ENCODE results near the gene CRHR1.
"Not testable (repeated sequence)": the region's sequence is repeated elsewhere in the genome, so short reads cannot be mapped to it uniquely, and the experiment has no call there.

The CRHR1 gene

DNA sequence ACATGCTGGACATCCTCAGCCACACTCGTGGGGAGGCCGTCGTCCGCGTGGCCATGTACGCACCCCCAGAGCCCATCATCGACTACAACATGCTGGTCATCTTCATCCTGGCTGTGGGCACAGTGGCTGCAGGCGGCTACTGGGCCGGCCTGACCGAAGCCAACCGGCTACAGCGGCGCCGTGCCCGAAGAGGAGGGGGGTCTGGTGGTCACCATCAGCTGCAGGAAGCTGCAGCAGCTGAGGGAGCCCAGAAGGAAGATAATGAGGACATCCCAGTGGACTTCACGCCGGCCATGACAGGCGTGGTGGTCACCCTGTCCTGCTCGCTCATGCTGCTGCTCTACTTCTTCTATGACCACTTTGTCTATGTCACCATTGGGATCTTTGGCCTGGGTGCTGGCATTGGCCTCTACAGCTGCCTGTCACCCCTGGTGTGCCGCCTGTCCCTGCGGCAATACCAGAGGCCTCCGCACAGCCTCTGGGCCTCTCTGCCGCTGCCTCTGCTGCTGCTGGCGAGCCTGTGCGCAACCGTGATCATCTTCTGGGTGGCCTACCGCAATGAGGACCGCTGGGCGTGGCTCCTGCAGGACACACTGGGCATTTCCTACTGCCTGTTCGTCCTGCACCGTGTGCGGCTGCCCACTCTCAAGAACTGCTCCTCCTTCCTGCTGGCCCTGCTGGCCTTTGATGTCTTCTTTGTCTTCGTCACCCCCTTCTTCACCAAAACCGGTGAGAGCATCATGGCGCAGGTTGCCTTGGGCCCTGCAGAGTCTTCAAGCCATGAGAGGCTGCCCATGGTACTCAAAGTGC, 61.5 kb downstream of the CRHR1 start:
- no peak for DNase-seq (ENCODE audit: low spot score)

DNA sequence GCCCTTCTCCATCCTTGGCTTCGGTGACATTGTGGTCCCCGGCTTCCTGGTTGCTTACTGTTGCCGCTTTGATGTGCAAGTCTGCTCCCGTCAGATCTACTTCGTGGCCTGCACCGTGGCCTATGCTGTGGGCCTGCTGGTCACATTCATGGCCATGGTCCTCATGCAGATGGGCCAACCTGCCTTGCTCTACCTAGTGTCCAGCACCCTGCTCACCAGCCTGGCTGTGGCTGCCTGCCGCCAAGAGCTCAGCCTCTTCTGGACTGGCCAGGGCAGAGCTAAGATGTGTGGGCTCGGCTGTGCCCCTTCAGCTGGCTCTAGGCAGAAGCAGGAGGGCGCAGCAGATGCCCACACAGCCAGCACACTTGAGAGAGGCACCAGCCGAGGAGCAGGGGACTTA, 62.1 kb downstream of the CRHR1 start:
- no peak for DNase-seq (ENCODE audit: low spot score)

DNA sequence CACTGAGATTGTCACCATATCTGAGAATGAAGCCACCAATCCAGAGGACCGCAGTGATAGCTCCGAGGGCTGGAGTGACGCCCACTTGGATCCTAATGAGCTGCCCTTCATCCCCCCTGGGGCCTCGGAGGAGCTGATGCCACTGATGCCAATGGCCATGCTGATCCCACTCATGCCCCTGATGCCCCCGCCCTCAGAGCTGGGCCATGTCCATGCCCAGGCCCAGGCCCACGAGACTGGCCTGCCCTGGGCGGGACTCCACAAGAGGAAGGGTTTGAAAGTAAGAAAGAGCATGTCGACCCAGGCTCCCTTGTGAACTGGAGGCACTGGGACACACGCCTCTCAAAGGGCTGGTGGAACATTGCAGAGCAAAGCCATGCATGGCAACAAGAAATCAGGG, 62.5 kb downstream of the CRHR1 start:
- DNase-seq (ENCODE audit: low spot score): no peak

DNA sequence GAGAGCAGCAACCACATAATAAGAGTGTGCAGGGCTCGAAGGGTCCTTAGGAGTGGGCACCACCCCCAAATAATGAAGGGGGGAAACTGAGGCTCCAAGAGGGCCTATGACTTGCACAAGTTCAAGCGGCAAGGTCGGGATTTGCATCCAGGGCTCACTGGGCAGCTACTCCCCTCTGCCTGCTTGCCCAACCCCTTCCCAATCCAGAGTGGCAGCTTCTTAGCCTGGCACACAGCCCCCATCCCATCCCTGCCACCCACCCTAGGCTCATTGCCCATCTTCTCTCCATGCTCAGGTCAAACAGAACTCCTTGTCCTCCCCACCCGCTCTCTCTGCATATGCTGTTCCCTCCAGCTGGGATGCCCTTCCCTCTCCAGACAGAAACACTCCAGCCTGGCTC, 63.0 kb downstream of the CRHR1 start:
- no peak for DNase-seq (ENCODE audit: low spot score)

DNA sequence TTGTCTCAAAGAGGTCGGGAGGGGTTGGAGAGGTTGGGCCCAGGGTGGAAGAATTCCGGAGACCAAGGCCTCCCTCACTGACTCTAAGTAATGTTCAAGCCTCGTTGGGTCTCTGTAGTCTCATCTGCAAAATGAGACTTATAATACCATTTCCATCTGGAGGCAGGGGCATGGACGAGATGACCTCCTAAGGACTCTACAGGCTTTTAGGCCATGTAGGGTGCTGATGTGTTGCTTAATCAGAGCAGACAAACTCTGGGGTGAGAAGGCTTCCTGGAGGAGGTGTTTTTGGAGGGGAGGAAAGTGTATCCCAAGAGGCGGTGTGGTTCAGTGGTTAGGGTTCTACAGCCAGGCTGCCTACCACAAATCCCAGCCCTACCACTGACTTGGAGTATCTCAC, 63.6 kb downstream of the CRHR1 start:
- DNase-seq (ENCODE audit: low spot score): no peak

DNA sequence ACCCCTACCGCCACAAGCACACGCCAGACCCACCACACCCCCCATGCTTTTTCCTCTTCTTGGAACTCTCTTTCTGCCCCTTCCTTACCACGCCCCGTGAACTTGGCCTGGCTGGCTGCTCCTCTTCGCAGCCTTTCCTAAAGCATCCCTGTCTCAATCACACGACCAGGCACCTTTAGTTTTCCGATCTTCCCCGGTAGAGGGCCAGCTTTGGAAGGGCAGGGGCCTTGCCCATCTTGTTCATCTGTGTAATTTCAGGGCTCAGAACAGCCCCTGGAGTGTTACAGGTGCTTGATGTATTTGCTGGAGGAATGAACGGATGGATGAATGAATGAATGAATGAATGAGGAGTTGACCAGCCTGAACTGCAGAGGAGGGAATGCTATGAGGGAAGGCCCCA, 64.3 kb downstream of the CRHR1 start:
- no peak for DNase-seq (ENCODE audit: low spot score)

DNA sequence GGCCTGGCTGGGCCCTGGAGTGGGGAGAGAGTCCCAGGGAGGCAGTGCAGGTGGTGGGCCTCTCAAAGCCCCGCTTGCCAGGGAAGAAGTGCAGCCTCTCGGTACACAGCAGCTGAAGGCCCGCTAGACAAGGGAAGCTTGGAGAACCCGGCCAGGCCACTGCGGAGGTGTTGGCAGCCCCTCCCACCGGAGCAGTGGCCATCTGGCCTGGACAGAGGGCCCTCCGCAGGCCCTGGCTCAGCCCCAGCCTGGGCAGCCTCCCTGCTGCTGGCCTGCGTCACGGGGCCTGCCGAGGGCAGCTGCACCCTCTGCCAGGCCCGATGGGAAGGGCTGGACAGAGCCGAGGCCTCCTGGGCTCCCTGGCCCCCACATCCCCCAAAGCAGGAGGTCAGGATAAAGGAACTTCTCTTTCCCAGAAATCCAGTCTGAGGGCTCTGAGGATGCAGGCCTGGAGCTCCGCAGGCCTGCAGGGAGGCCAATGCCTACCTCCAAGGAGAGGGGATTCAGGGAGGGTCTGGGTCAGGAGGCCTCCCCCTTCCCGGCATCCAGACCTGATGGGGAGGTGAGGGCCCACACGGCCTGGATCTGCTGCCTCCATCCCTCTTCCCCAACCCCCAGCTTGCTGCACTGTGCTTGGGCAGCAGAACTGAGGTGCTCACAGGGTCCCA, 64.9 kb downstream of the CRHR1 start:
- DNase-seq (ENCODE audit: low spot score): no peak

DNA sequence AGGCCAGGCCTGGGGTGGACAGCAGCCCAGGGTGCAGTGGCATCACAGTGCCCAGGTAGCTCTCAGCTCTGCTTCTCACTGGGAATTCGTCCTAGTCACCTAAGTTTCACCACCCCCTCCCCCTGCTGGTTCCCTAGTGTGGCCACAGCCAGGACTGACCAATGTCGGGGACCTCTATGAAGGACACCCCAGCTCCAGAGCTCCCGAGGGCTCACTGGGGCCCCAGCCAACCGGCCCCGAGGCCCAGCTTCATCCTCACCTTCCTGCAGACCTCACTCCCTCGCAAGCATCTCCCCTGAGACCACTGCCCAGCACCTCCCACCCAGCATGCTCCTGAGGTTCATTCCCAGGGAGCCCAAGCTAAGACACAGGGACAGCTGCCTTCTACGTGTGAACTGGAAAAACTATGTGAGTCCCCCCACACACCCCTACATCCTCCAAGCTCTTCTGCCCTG, 65.4 kb downstream of the CRHR1 start:
- DNase-seq (ENCODE audit: low spot score): no peak

DNA sequence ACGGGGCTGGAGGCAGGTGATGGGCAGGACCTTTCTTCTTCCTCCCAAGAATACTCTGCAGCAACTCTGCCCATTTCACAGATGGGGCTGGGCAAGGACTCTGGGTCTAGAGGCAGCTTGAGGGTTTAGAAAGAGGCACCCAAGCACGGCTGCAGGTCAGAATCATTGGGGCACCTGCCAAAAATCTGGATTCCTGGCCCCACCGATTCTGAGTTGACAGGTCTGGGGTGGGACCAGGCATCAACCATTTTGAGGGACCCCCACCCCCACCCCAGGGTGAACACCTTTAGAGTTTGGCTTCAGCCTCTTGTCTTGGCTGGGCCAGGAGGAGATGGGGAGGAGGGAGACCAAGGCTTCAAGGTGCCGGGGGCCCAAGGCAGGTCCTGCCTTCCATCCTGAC, 65.9 kb downstream of the CRHR1 start:
- DNase-seq (ENCODE audit: low spot score): no peak

DNA sequence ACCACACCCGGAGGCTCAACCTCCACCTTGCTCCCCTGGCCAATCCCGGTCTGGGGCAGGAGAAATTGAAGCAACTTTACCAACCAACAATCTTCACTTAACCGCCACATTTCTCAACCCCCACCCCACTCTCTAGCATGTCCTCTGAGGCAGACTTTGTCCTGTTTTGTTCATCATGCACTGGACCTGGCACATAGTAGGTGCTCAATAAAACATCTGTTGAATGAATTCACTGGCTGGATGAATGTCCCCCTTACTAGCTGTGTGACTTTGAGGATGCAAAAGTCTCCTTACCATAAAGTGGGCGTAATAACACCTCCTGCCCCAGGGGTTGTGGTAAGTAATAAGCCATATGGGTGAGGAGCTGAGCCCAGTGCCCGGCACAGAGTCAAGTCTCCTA, 66.3 kb downstream of the CRHR1 start:
- DNase-seq (ENCODE audit: low spot score): no peak

DNA sequence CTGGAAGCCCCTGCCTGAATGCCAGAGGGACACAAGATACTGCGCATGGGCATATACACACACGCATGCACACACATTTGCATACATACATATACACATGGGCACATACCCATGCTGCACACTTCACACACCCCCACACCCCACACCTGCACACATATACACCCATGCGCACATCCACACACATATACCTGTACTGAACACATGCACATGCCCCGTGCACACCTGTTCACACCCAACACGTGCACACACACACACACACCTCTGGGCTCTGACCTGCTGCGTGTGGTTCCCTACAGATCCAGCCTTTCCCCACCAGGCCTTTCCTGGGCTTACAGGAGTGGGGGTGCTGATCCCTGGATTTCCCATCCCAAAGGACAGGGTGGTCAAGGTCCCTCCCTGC, 66.9 kb downstream of the CRHR1 start:
- no peak for DNase-seq (ENCODE audit: low spot score)

DNA sequence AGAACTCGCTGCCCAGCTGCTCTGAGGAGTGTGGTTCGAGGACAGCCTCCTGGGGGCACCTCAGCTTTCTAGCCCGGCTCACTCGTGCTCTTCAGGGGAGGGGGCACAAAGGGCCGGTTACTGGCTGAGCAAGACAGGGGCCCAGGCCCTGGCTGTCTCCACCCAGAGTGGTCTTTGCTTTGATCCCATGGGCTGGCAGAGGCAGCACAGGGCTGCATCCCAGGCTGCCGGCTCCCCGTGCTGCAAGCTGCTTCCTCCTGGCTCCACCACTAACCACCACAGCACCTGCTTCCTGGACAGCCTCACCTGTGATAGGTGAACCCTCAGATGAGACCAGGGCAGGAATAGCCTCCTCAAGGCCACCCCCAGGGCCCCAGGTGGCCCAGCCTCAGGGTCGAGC, 67.3 kb downstream of the CRHR1 start:
- no peak for DNase-seq (ENCODE audit: low spot score)

DNA sequence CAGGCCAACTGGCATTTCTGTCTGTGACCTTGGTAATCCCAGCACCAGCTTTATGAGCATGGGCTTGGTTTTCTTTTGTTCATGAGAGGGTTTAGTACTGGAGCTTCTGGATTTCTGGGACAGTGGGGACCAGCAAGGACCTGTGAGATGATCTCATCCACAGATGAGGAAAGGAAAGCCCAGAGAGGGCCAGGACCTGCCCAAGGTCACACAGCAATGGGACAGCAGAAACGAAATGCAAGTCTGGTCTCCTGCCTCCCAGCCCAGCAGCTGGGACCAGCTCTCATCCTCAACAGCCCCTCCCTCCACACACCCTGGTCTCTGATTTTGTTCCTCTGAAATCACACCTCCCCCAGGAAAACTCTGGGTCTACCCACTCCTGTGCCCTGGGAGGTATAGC, 67.8 kb downstream of the CRHR1 start:
- DNase-seq (ENCODE audit: low spot score): no peak

DNA sequence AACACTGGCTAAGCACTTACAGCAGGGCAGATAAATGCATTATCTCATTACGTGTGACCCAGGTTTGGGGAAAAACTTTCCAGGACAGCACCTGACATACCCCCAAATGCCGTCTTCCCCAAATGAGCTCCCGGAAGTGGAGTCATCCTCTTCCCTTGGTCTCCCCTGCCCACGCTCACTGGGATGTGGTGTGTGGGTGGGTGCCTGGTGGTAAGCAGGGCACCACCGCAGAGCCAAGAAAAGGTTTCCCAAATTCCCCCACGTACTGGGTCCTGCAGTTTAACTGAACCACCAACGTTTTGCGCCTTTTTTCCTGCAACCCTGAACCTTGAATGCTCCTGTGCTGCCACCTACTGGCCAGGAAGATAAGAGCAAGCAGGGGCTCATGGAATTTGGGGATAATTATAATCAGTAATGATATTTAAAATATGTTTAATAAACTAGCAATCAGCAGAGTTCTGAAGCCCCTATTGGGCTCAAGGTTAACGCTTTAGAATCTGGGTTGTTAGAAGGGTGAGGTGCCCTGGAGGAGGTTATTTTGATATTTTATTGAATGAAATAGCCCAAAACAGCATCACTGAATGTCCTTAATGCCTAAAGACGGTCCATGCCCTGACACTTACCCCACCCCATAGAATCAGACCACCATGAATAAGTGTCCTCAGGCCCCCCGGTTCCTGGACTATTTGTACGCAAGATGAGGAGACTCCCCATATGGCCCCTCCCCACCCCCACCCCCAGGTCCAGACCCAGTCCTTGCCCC, 68.6 kb downstream of the CRHR1 start:
- peak; percentile 70 for DNase-seq (ENCODE audit: low spot score)

DNA sequence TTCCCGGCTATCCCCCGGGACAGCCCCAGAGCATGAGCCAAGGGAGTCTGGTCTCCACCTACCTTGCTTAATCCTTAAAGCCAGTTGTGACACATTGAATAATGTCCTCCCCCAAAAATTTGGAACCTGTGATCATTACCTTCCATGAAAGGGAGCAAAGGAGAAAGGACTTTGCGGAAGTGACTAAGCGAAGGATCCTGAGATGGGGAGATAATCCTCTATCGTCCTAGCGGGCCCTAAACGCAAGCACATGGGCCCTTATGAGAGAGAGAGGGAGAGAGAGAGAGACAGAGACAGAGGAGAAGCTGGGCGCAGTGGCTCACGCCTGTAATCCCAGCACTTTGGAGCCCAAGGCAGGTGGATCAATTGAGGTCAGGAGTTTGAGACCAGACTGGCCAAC, 70.1 kb downstream of the CRHR1 start:
- no peak for DNase-seq (ENCODE audit: low spot score)

DNA sequence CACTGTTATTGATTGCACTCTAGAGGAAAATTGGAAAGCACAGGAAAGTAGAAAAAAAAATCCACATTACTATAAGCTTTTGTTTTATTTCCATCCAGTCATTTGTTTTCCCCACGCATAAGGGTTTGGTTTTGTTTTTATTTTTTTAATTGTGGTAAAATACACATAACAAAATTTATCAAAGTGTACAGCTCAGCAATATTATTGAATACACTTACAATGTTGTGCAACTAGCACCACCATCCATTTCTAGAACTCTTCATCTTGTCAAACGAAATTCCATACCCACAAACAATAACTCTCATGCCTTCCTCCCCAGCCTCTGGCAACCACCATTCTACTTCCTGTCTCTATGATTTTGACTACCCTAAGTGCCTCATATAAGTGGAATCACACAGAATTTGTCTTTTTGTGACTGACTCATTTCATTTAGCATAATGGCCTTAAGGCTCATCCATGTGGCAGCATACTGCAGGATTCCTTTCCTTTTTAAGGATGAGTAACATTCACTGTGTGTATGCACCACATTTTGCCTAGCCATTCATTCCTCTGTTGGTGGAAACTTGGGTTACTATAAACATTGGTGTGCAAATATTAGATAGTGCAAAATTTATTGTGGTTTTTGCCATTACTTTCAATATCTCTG, 71.7 kb downstream of the CRHR1 start:
- DNase-seq (ENCODE audit: low spot score): no peak

DNA sequence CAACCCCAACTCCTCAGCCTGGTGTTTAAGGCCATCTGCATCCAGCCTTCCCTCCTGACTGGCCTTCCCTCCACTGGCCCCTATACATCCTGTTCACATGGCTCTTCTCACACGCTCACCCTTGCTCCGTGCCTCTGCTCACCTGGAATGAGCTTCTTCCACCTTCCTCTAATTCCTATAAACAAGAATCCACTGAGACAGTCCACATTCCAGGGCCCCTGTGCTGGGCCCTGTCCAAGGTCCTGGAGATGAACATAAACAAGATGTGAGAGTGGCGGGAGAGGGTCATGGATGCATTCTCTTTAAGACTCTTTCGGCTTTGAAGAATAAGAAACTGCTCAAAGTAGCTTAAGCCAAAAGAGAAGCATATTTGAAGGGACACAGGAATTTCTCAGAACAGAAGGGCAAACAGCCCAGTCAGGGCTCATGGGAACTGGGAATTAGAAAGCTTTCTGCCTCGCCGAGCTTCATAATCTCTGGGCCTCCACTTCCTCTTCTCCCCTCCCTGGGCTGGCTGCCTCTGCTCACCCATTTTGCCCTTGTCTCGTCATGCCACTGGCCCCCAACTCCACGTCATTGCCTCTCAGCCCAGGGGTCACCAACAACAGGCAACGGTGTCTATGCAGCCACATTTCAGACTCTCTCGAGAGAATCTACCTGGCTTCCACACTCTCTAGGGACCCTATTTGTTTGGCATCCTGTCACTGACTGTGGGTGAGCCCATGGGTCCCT, 74.0 kb downstream of the CRHR1 start:
- DNase-seq (ENCODE audit: low spot score): peak; percentile 33

DNA sequence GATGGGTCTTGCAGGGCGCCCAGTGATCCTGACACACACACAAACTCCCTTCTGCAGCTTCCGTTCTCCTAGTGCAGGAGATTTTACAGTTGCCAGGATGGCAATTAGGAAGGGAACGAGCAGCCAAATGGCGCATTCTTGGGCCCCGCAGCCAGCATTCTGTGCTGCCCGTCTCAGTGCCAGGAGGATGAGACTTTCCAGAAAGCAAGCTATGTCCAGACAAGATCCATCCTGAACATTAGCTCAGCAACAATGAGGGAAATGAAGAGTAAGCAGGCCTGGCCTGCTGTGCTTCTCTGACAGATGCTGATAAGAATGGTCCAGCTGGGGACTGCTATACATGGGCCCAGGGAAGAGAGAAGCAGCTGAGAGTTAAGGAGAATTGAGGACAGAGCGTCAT, 77.0 kb downstream of the CRHR1 start:
- DNase-seq (ENCODE audit: low spot score): no peak

DNA sequence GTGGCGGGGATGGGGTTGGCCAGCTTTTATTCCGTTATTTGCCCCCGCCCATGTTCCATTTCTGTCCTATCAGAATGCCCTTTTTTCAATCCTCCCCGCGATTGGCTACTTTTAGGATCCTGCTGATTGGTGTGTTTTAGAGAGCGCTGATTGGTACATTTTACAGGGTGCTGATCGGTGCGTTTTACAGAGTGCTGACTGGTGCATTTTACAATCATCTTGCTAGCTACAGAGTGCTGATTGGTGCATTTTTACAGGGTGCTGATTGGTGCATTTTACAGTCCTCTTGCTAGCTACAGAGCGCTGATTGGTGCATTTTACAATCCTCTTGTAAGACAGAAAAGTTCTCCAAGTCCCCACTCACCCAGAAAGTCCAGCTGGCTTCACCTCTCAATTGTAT, 78.0 kb downstream of the CRHR1 start:
- not testable (repeated sequence) for DNase-seq (ENCODE audit: low spot score)

DNA sequence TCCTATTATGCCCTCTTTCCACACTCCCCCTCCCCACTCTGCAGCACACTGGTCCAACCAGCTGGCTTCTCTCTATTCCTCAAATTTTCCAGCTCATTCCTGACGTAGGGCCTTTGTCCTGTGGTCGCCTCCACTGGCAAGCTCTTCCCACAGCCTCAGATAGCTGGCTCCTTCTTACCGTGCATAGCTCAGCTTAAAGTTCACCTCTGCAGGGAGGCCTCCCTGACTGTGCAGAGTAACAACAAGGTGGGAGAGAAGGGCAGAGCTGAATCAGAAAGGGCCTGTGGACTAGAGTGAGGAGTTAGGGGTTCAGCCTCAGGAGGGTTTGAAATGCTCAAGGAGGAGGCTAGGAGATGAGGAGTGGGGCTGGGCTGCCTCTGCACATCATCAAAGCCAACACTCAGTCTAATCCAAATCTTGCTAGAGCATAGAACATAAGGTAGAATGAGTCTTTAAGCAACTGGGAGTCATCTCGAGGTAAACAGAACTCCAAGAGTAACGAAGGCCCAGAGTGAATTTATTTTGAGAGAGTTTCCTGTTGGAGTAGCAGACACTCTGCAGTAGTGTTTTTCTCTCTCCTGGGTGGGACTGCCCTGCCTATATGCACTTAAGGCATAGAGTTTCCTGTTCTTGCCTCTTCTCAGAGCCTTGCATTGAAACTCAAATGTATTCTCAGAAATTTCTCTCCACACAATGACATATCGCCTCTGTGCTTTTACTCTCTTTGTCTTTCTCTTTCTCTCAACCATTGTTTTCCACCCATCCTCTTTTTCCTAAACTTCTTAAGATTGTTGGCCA, 79.9 kb downstream of the CRHR1 start:
- no peak for DNase-seq (ENCODE audit: low spot score)

DNA sequence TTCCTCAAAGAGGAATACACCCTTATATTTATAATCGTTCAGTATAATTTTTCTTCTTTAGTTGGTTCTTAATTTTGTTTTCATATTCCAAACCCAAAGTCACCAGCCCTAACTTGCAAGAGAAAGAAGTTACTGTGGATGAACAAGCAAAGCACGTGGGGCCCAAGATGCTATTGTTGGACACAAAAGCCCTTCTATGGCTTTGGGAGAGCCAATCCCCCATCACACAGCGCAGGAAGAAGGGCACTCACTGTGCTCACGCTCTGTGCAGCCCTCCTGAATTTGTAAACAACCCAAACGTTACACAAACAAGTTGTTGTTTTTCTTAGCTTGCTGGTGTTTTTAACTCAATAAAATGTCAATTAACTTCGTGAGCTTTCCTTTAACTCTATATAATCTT, 83.1 kb downstream of the CRHR1 start:
- no peak for DNase-seq (ENCODE audit: low spot score)
